Keratinocyte (primary cell): ENCODE results near the gene MIB2. TPM values are rescaled to one million over a fixed set of nuclear protein-coding genes. Genes with fewer than 3 reads are reported as not detected.
A peak's percentile ranks its signal among the peaks of the same experiment; 100 is the strongest.

Experiments
- DNase-seq: peaks from one replicate; pipeline ENCODE4 v3.0.0-alpha.2; 2011; ENCODE audit warnings: low read depth, missing footprints, low spot score
- FAIRE-seq: peaks from 2 replicates; lab custom pipeline; 2011; peaks lifted over from hg19 to GRCh38; lab: Jason Lieb, UNC
- H2AFZ ChIP-seq: 2 replicates; pipeline ENCODE4 v1.6.0; 2012; ENCODE audit warnings: low read length, control low read depth, inconsistent platforms; ENCODE audit not compliant: control insufficient read depth
- H3K27ac ChIP-seq: 2 replicates; pipeline ENCODE4 v1.5.1; 2011; ENCODE audit warnings: low read length; ENCODE audit not compliant: control insufficient read depth, insufficient read depth
- H3K27me3 ChIP-seq: 3 replicates; pipeline ENCODE4 v1.6.0; 2011; ENCODE audit warnings: low read length; ENCODE audit not compliant: control insufficient read depth, insufficient read depth; ENCODE audit errors: extremely low read depth
- H3K36me3 ChIP-seq, 2 experiments: 2 replicates in 1 of 2; 3 replicates in 1 of 2; pipeline ENCODE4 v1.5.1; 2011; ENCODE audit warnings: low read length in 2 of 2, mild to moderate bottlenecking in 1 of 2; ENCODE audit not compliant: control insufficient read depth in 2 of 2, insufficient read depth in 2 of 2; ENCODE audit errors: extremely low read depth in 1 of 2
- H3K4me1 ChIP-seq: 3 replicates; pipeline ENCODE4 v1.5.1; 2011; ENCODE audit warnings: low read length; ENCODE audit not compliant: control insufficient read depth, insufficient read depth; ENCODE audit errors: extremely low read depth
- H3K4me2 ChIP-seq: 3 replicates; pipeline ENCODE4 v1.6.0; 2011; ENCODE audit warnings: low read depth, low read length; ENCODE audit not compliant: control insufficient read depth, insufficient read depth; ENCODE audit errors: extremely low read depth
- H3K4me3 ChIP-seq, 3 experiments: fragments of 200-600 bp in 1 of 3; sonication (generic) in 1 of 3; 2 replicates in 2 of 3; 3 replicates in 1 of 3; pipeline ENCODE4 v1.5.1; 2011 to 2016; ENCODE audit warnings: low read length in 3 of 3, mild to moderate bottlenecking in 3 of 3, control low read depth in 2 of 3, inconsistent platforms in 1 of 3, low read depth in 1 of 3, mixed read lengths in 1 of 3, mixed run types in 1 of 3, moderate library complexity in 1 of 3; ENCODE audit not compliant: control insufficient read depth in 2 of 3, insufficient read depth in 2 of 3; ENCODE audit errors: extremely low read depth in 1 of 3
- H3K79me2 ChIP-seq: 2 replicates; pipeline ENCODE4 v1.6.0; 2012; ENCODE audit warnings: low read length; ENCODE audit not compliant: control insufficient read depth, insufficient read depth
- H3K9ac ChIP-seq: 3 replicates; pipeline ENCODE4 v1.6.0; 2011; ENCODE audit warnings: low read length; ENCODE audit not compliant: control insufficient read depth, insufficient read depth; ENCODE audit errors: extremely low read depth
- H3K9me1 ChIP-seq: 3 replicates; pipeline ENCODE4 v1.6.0; 2011; ENCODE audit warnings: low read length; ENCODE audit not compliant: control insufficient read depth, insufficient read depth; ENCODE audit errors: extremely low read depth
- H3K9me3 ChIP-seq: 2 replicates; pipeline ENCODE4 v1.5.1; 2012; ENCODE audit warnings: low read depth, low read length; ENCODE audit not compliant: control insufficient read depth
- H4K20me1 ChIP-seq: 3 replicates; pipeline ENCODE4 v1.6.0; 2011; ENCODE audit warnings: low read length; ENCODE audit not compliant: control insufficient read depth, insufficient read depth; ENCODE audit errors: extremely low read depth
- EZH2 ChIP-seq: IDR thresholded peaks from one replicate; pipeline ENCODE4 v1.6.1; 2012; ENCODE audit warnings: inconsistent platforms, mild to moderate bottlenecking, low read length, moderate library complexity
- dilution Hi-C: fragments of 300-500 bp; cut with MboI; formaldehyde crosslinking; loops from one replicate; pipeline ENCODE4 v1.7.0; 2020; ENCODE audit warnings: low sequenced_read_pairs; ENCODE audit not compliant: extremely low pct_ligation_motif_present
- polyA plus RNA-seq, 5 experiments: library from polyadenylated mRNA; depleted of rRNA in 3 of 5; stranded (reverse) in 3 of 5; stranded (forward) in 1 of 5; unstranded in 1 of 5; fragments of >200 nt; gene quantifications; 1 replicate in 1 of 5; 2 replicates in 3 of 5; 3 replicates in 1 of 5; pipeline versions ENCODE4 v1.2.1 to v1.2.3, GENCODE V29; 2011 to 2012; ENCODE audit warnings: missing spikeins in 2 of 5, low read depth in 1 of 5, low replicate concordance in 1 of 5
- TF ChIP-seq, protein P1 (sequence below), 3 experiments: IDR thresholded peaks in 1 of 3; conservative IDR thresholded peaks in 1 of 3; optimal IDR thresholded peaks in 1 of 3; 2 replicates in 2 of 3; 3 replicates in 1 of 3; pipeline versions ENCODE3 to v1.5.1; 2011; ENCODE audit warnings: low read length in 3 of 3, mild to moderate bottlenecking in 3 of 3, moderate library complexity in 2 of 3, control low read depth in 1 of 3, inconsistent platforms in 1 of 3; ENCODE audit not compliant: insufficient read depth in 2 of 3; ENCODE audit errors: extremely low read depth in 1 of 3

The MIB2 gene
- polyA plus RNA-seq, 1 donor (not counting 4 experiments of a cell fraction or from before 2014, with no cell fraction given) = 13.9 TPM

- Histone ChIP-seq H3K4me1 (peaks cover 18% of the 10 kb centered on the region), H3K27ac (no peak overlapping the region), H3K4me2 (peak overlapping the region; percentile 91), H3K9me1 (no peaks in the 10 kb centered on the region), H3K9me3 (no peaks in the 10 kb centered on the region), H3K27me3 (no peaks in the 10 kb centered on the region), H3K9ac (no peak overlapping the region), H2AFZ (no peak overlapping the region), H3K79me2 (peaks cover 13% of the 10 kb centered on the region), H3K4me3 (no peak overlapping the region), H3K36me3 (peaks cover 0 to 3% of the 10 kb centered on the region in 2 experiments), H4K20me1 (no peaks in the 10 kb centered on the region)
- DNase-seq (no peak), FAIRE-seq (no peak)
- no peak for TF ChIP-seq EZH2
- TF ChIP-seq, protein P1, sequence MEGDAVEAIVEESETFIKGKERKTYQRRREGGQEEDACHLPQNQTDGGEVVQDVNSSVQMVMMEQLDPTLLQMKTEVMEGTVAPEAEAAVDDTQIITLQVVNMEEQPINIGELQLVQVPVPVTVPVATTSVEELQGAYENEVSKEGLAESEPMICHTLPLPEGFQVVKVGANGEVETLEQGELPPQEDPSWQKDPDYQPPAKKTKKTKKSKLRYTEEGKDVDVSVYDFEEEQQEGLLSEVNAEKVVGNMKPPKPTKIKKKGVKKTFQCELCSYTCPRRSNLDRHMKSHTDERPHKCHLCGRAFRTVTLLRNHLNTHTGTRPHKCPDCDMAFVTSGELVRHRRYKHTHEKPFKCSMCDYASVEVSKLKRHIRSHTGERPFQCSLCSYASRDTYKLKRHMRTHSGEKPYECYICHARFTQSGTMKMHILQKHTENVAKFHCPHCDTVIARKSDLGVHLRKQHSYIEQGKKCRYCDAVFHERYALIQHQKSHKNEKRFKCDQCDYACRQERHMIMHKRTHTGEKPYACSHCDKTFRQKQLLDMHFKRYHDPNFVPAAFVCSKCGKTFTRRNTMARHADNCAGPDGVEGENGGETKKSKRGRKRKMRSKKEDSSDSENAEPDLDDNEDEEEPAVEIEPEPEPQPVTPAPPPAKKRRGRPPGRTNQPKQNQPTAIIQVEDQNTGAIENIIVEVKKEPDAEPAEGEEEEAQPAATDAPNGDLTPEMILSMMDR (optimal IDR thresholded peaks at IDR 0.05 in 1 of 3, IDR thresholded peaks at IDR 0.05 in 1 of 3, conservative IDR thresholded peaks at IDR 0.05 in 1 of 3; ENCODE audit: extremely low read depth in 1 of 3, insufficient read depth in 2 of 3, low read length in 3 of 3) = no peak
- dilution Hi-C loops = no loop called here
These were observed 2.2 kb downstream of the MIB2 start for GRCh38 chr1:1617516-1617915.

GRCh38 chr1:1617925-1618324, 2.6 kb downstream of the MIB2 start:
- H3K27ac ChIP-seq = no peak overlapping the region
- H3K4me3 ChIP-seq = no peak overlapping the region
- DNase-seq (no peak), FAIRE-seq (no peak)
- peaks cover 18% of the 10 kb centered on the region for H3K4me1 ChIP-seq
- H3K9me3 ChIP-seq = no peaks in the 10 kb centered on the region
- TF ChIP-seq, protein P1 (optimal IDR thresholded peaks at IDR 0.05 in 1 of 3, IDR thresholded peaks at IDR 0.05 in 1 of 3, conservative IDR thresholded peaks at IDR 0.05 in 1 of 3; ENCODE audit: extremely low read depth in 1 of 3, insufficient read depth in 2 of 3, low read length in 3 of 3) = no peak
- no peak for TF ChIP-seq EZH2
- no peak overlapping the region for H3K9ac ChIP-seq
- H4K20me1 ChIP-seq = no peaks in the 10 kb centered on the region
- no peaks in the 10 kb centered on the region for H3K27me3 ChIP-seq
- H2AFZ ChIP-seq = no peak overlapping the region
- H3K79me2 ChIP-seq = peaks cover 13% of the 10 kb centered on the region
- H3K4me2 ChIP-seq = no peak overlapping the region
- dilution Hi-C loops = no loop called here
- peaks cover 0 to 3% of the 10 kb centered on the region in 2 experiments for H3K36me3 ChIP-seq
- no peaks in the 10 kb centered on the region for H3K9me1 ChIP-seq
